HG03521 (cell line): ENCODE results near the gene WNK1.

Source experiments
- ATAC-seq: cut with Tn5 transposase; IDR thresholded peaks from one replicate; pipeline ENCODE4 v1.9.1; 2021; ENCODE audit warnings: mild to moderate bottlenecking, moderate library complexity; ENCODE audit not compliant: unreplicated experiment

WNK1 gene

DNA sequence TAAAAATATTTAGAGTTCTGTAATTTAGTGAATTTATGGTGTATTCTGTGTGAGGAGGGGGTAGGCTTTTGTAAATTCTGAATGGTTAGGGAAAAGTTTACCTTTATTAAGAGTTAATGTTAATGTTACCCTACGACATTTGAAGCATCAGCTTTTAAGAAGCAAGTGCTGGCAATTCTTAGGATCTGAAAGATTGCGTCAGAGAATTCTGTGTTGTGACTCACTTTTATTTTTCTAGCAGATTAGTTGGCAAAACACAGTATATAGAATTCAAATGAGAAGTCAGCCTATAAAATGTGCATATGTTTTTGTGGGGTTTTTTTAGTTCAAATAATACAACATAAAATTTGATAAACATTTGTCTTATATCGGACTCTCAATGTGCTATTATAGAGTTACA is 99.5 kb downstream of the WNK1 start:
- ATAC-seq: no peak

DNA sequence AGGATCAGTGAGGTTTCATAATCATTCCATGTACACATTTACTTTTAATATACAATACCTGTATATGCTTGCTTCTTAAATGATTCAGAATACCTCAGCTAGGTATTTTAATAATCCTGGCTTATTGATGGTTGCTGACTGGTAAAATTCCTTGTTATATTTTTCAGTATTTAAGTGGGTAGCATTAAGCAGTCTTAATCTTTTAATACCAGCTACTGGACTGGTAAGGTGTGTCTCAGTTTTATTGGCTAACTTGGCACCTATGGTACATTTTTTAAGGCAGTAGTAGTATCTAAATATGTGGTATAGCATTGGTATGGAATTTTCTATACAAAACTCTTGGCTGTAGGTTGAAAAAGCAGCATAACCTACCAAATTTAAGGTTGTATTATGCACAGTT is 100.5 kb downstream of the WNK1 start:
- no peak for ATAC-seq

DNA sequence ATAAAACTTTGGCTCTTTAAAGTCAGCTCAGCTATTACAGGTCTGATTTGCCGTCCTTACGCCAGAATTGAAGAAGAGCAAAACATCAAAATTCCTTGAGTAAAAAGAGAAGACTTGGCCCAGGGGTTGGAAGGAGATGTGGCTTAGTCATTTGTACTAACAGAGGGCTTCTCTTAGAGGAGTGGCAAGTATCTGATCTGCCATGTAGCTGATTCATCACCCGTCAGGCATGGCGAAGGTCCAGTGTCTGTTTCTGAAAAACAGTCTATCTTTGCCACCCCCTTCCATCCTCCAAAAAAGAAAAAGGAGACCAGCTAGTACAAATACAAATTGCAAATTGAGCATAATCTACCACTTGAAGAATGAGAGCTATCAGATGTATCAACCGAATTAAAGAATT is 105.2 kb downstream of the WNK1 start:
- ATAC-seq: no peak

DNA sequence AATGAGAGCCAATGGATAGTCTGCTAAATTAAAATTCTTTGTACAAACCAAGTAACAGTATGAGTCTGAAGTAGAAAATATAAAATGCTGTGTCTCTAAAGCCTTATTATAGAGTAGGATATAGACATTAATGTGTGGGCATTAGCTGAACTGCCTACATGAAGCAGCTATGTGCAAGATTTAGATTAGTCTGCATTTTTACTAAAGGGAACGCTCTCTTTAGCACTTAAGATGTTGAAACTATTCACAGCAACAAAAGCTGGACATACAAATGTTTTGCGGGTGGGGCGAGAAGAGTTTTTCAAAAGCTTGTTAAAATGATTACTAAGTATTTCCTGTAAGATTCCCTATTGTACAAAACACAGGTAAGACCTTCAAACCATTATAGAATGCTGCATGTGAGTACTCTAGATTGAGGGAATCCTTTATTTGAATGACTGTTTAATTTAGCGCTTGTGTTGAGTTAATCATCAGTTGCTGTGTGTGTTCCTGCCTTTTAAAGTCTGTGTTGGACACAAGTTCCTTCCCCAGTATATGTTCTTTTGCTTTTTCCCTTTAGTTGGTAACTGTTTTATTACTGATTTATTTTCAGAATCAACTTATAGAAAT is 110.0 kb downstream of the WNK1 start:
- no peak for ATAC-seq

DNA sequence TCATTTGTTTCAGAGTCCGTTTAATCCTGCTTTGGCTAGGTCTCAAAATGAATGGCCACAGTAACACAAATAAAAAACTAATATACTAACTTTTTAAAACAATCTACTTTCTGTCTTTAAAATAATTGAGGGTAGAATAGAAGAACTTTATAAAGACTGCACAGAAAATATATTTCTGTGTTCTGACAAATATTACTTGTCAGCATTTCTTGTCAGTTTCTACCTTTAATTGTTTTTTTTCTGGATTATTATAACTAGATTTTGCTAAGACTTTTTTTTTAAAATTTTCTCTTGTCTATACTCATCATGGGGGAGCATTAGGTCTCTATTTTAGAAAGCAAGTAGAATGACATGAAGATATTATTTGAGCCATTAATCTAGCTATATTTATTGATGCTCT is 110.9 kb downstream of the WNK1 start:
- ATAC-seq: no peak

DNA sequence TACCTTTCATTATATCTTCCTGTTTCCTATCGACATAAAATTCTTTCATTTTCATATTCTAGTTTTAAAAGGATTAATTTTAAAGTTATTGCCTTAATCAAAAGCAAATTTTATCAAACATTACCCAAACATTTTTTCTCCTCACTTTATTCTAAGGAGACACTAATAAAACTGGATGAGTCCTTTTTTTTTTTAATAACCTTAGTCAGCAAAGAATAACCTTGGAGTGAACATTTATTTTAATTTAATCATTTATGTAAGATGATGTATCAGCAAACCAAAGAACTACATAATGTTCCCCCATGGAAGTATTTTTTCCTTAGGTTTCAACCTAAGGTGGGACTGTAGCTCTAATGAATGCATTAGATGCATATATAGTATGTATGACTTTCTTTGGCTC is 113.2 kb downstream of the WNK1 start:
- ATAC-seq: no peak

DNA sequence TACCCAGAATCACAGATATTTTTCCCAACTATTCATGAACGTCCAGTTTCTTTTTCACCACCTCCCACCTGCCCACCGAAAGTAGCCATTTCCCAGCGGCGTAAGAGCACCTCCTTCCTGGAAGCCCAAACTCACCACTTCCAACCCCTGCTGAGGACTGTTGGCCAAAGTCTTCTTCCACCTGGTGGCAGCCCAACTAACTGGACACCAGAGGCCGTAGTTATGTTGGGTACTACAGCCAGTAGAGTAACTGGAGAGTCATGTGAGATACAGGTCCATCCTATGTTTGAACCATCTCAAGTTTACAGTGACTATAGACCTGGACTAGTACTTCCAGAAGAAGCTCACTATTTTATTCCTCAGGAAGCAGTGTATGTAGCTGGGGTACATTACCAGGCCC is 115.5 kb downstream of the WNK1 start:
- ATAC-seq: no peak

DNA sequence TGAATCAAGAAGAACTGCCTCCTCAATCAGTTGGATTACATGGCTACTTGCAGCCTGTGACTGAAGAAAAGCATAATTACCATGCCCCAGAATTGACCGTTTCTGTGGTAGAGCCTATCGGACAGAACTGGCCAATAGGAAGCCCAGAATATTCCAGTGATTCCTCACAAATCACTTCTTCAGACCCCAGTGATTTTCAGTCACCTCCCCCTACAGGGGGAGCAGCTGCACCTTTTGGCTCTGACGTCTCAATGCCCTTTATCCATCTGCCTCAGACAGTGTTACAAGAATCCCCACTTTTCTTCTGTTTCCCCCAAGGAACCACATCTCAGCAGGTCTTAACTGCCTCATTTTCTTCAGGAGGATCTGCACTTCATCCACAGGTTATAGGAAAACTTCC is 116.3 kb downstream of the WNK1 start:
- ATAC-seq: no peak

DNA sequence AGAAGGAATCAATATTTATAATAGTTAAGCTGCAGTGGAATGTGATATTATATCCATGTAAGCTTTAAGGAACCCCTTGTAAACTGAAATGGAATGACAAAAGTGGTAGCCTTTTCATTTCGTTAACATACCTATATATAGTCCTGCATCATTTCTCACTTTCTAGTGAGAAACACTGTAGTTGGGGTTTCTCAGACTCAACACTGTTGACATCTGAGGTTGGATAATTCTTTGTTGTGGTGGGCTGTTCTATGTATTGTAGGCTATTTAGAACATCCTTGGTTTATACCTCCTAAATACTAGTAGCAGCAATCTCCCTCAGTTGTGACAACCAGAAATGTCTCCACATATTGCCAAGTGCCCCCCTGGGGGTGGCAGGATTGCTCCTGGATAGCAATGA is 118.0 kb downstream of the WNK1 start:
- no peak for ATAC-seq

DNA sequence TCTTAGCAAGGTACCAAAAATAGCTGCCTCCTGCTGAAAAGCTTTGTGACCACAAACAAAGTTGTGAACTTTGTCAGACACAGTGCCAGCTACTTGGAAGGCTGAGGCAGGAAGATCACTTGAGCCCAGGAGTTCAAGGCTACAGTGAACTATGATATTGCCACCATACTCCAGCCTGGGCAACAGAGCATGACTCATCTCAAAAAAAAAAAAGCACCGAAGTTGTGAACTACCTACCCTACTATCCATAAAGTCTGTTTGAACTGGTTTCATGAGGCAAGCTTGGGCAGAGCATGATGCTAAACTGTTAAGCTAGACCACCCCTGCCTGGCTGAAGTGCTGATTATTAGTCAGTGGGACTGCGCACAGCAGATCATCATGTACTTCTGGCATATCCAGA is 121.6 kb downstream of the WNK1 start:
- no peak for ATAC-seq

DNA sequence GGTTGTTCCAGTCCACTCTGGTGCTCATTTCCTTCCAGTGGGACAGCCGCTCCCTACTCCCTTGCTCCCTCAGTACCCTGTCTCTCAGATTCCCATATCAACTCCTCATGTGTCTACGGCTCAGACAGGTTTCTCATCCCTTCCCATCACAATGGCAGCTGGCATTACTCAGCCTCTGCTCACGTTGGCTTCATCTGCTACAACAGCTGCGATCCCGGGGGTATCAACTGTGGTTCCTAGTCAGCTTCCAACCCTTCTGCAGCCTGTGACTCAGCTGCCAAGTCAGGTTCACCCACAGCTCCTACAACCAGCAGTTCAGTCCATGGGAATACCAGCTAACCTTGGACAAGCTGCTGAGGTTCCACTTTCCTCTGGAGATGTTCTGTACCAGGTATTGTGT is 127.3 kb downstream of the WNK1 start:
- ATAC-seq: no peak

DNA sequence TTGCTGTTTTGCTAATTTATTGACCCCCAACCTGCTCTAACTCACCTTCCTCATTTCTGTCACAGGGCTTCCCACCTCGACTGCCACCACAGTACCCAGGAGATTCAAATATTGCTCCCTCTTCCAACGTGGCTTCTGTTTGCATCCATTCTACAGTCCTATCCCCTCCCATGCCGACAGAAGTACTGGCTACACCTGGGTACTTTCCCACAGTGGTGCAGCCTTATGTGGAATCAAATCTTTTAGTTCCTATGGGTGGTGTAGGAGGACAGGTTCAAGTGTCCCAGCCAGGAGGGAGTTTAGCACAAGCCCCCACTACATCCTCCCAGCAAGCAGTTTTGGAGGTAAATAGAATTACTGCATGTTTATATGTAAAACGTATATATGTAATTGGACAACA is 128.3 kb downstream of the WNK1 start:
- ATAC-seq: no peak

DNA sequence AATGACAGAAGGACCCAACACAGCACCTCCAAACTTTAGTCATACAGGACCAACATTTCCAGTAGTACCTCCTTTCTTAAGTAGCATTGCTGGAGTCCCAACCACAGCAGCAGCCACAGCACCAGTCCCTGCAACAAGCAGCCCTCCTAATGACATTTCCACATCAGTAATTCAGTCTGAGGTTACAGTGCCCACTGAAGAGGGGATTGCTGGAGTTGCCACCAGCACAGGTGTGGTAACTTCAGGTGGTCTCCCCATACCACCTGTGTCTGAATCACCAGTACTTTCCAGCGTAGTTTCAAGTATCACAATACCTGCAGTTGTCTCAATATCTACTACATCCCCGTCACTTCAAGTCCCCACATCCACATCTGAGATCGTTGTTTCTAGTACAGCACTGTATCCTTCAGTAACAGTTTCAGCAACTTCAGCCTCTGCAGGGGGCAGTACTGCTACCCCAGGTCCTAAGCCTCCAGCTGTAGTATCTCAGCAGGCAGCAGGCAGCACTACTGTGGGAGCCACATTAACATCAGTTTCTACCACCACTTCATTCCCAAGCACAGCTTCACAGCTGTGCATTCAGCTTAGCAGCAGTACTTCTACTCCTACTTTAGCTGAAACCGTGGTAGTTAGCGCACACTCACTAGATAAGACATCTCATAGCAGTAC is 132.5 kb downstream of the WNK1 start:
- no peak for ATAC-seq

DNA sequence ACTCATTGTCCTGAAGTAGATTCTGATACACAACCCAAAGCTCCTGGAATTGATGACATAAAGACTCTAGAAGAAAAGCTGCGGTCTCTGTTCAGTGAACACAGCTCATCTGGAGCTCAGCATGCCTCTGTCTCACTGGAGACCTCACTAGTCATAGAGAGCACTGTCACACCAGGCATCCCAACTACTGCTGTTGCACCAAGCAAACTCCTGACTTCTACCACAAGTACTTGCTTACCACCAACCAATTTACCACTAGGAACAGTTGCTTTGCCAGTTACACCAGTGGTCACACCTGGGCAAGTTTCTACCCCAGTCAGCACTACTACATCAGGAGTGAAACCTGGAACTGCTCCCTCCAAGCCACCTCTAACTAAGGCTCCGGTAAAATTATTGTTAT is 133.3 kb downstream of the WNK1 start:
- ATAC-seq: no peak

DNA sequence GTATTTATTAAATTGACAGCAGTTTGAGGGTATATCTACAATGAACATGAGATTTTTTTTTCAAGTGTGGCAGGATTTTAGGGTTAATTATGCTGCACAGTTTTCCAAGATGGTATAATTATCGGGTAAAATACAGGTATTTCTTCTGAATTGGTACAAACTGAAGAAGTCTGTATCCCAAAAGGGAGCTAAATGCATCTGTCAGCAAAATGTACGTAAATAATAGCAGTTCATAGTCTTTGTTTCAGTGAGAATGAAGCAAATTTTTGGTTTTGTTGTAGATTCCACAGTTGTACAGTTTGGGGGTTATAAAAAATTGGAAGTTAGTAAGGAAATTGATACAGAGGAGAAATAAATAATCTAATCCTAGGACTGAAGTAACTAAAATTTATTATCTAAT is 133.8 kb downstream of the WNK1 start:
- no peak for ATAC-seq

DNA sequence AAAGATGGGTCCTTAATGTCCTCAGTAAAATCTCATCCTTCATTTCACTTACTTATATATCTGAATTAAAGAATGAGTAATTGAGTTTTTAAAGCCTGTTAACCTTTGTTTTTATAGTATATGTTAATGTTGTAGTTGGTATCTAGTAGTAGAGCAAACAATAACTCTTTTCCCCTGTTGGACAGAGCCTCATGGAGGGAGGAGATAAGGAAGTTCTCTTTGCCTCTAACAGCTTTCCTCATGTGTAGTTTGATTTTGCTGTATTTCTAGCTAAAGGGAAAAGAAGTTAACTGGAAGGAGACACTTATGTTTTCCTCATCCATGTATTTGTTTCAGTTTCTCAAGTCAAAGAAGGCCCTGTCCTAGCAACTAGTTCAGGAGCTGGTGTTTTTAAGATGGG is 141.8 kb downstream of the WNK1 start:
- no peak for ATAC-seq

DNA sequence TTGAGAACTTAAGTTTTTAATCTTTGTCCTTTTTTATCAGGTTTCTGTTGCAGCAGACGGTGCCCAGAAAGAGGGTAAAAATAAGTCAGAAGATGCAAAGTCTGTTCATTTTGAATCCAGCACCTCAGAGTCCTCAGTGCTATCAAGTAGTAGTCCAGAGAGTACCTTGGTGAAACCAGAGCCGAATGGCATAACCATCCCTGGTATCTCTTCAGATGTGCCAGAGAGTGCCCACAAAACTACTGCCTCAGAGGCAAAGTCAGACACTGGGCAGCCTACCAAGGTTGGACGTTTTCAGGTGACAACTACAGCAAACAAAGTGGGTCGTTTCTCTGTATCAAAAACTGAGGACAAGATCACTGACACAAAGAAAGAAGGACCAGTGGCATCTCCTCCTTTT is 143.7 kb downstream of the WNK1 start:
- no peak for ATAC-seq

DNA sequence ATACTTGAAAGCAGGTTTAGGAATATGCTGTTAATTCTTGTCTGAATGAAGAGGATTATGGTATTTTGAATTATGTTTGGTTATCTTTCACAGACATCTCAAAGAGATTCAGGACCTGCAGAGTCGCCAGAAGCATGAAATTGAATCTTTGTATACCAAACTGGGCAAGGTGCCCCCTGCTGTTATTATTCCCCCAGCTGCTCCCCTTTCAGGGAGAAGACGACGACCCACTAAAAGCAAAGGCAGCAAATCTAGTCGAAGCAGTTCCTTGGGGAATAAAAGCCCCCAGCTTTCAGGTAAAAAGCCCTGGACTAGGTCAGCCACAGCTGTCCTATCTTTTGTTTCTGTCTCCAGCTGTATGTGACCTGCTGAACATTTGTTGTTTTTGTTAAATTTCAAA is 145.0 kb downstream of the WNK1 start:
- no peak for ATAC-seq

DNA sequence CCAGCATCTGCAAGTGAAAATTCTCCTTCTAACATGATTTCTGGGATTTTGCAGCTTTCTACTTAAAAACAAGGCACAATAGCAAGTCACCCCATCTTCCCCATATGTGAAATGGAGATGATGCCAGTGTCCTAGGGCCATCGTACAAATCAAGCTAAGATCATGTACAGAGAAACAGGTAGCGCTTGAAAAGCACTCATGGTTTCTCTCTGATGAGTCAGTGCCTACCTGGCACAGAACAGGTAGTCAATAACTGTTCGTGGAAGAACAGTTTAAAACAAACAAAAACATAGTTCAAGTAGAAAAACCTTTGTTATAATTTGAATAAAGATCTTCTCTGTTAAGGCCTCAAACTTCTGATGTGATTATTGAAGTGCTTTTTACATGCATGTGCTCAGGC is 150.2 kb downstream of the WNK1 start:
- ATAC-seq: no peak

DNA sequence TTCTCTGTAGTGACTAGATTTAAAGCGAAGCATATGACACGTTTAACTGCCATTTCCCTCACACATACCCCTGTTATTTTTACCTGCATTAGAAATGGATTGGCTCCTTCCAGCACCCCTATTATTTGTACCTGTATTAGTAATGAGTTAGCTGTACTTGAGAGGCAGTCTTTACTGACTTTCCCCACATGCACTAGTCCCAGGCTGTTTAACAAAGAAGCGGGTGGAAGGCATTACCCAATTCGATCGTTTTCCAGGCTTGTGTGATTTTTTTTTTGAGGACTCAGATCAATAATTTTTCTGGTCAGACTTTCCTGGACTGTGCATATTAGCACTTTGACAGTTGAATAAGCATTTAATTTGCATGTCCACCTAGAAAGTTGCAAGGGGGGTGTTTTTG is 150.7 kb downstream of the WNK1 start:
- ATAC-seq: no peak

DNA sequence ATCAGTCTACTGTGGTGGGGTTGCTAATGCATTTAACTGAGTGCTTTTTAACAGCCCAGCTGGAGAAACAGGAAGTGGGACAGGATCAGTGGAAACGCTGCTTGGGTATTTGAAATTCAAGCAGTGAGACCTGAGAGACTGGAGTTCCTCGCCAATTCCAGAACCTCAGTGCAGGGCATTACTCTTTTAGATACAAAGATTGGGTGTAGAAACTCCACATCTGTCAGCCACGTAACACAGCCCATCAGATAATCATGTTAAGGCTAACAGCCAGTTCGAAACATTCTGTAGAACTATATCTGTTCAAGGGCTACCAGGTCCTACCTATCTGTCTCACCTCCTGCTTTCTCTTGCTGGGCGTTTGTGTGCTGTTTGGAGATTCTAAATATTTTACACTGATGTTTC is 151.6 kb downstream of the WNK1 start:
- ATAC-seq: no peak

DNA sequence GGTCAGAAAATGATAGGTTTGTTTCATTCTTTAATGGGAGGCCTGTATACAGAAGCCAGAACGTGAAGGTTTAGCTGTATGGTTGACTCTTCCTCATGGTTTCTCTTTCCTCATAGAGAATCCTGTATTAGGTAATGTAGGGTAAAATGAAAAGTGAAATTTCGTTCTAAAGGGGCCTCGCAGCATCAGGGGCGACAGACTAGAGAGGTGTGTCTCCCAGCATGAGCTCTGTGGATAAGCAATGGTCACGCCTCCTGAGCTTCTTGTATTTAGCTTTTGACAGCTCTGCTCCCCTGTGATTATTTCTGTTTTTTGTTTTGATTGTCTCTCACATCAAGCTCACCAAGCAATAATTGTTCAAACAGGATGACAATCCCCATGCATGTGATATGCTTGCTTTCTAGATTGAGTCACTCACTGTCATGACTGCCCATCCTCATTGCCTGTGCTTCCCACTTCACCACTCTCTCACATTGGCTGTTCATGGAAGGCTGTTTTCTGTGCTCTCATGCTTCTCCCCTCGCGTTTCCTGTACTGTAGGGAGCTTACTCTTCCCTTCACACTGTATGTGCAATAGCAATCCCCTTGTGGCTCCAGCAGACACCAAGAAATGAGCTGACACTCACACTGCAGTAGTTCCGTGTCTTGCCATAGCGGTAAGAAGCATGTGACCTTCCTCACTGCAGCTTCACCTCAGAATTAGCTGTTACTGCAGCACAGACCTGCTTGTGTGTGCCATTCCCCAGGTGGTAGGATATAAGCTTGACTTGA is 153.1 kb downstream of the WNK1 start:
- no peak for ATAC-seq
